ENCODE data around the gene IGF1R. TPM values are rescaled to one million over a fixed set of nuclear protein-coding genes. Genes with fewer than 3 reads are reported as not detected.

Gene IGF1R
- 49.0 and 71.6 TPM in 2 replicates for total RNA-seq

GRCh38 chr15:98647774-98648653 lies at the start of gene IGF1R:
TSS of gene IGF1R (plus strand) at chr15:98648539. CDS start at chr15:98649582, 1,043 bp downstream.

